ENCODE data around the gene NFASC. TPM values are rescaled to one million over a fixed set of nuclear protein-coding genes. Genes with fewer than 3 reads are reported as not detected.

The NFASC gene
- polyA plus RNA-seq, 3 donors, result 0.08 TPM; not detected in 2

DNA sequence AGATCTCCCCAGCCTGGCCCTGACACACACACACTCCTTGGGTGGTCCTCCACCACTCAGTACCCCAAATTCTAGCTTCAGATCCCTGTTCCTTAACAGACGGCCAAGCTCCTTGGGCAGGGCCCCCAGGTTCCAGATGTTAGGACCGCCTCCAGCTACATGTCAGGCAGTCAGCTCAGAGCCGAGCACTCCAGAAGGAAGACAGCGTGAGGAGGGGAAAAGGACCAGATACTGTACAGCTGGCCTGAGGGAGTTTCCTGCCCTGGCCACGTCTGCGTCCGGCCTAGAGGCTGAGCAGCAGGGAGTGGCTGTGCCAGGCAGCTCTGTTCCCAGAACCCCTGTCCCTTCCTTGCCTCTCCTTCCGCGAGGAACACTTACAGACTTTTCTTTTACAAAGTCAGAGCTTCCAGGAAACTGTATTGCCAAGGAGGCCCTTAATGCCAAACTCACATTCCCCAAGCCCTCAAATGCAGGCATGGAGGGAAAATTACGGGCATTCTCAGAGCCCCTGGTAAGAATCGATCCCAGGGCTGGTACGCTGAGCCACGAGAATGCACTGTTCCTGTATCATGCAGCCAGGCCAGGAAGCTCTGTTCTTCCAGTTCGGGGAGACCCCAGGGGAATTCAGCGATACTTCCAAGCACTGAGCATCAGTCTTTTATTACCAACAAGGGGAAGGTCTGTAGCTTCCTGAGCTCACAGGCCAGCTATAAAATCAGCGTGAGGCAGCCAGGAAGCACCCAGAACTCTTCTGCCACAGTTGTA, 127.1 kb downstream of the NFASC start:
- 96% methylated on average over 16 of the region's 16 CpGs for WGBS (ENCODE audit: insufficient coverage)
- H3K27me3 ChIP-seq (ENCODE audit: control insufficient read depth in 2 of 2, insufficient read depth in 2 of 2, low read length in 2 of 2), result no peaks in the 10 kb centered on the region
- H4K20me1 ChIP-seq (ENCODE audit: insufficient read depth, low read length), result no peaks in the 10 kb centered on the region
- H2AFZ ChIP-seq (ENCODE audit: insufficient read depth, low read depth, low read length, poor library complexity, severe bottlenecking), result no peak overlapping the region
- H3K4me2 ChIP-seq (replicated peaks; ENCODE audit: extremely low read depth, low read length, poor library complexity, severe bottlenecking), result no peak overlapping the region
- peaks cover 13% of the 10 kb centered on the region for H3K4me1 Mint-ChIP-seq
- H3K4me3 ChIP-seq (replicated peaks in 1 of 3; ENCODE audit: low read depth in 2 of 3, low read length in 3 of 3), result no peak overlapping the region
- intact Hi-C loops (cut with micrococcal nuclease), result no loop called here
- H3K9me3 Mint-ChIP-seq, result peaks cover 0 to 5% (median 2%) of the 10 kb centered on the region in 7 donors
- H3K27ac Mint-ChIP-seq, result peak overlapping the region in 1 of 7 donors; percentile 60
- peaks cover 4 to 8% of the 10 kb centered on the region in 2 donors for H3K4me1 ChIP-seq (ENCODE audit: control insufficient read depth in 1 of 2, insufficient read depth in 2 of 2, low read length in 2 of 2)
- no peaks in the 10 kb centered on the region for H3K9me3 ChIP-seq (replicated peaks in 1 of 2; ENCODE audit: control insufficient read depth in 1 of 2, insufficient read depth in 1 of 2, low read length in 2 of 2)
- TF ChIP-seq, protein P1, sequence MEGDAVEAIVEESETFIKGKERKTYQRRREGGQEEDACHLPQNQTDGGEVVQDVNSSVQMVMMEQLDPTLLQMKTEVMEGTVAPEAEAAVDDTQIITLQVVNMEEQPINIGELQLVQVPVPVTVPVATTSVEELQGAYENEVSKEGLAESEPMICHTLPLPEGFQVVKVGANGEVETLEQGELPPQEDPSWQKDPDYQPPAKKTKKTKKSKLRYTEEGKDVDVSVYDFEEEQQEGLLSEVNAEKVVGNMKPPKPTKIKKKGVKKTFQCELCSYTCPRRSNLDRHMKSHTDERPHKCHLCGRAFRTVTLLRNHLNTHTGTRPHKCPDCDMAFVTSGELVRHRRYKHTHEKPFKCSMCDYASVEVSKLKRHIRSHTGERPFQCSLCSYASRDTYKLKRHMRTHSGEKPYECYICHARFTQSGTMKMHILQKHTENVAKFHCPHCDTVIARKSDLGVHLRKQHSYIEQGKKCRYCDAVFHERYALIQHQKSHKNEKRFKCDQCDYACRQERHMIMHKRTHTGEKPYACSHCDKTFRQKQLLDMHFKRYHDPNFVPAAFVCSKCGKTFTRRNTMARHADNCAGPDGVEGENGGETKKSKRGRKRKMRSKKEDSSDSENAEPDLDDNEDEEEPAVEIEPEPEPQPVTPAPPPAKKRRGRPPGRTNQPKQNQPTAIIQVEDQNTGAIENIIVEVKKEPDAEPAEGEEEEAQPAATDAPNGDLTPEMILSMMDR (IDR thresholded peaks at IDR 0.05), result no peak
- H3K36me3 ChIP-seq (replicated peaks in 1 of 2; ENCODE audit: control insufficient read depth in 1 of 2, insufficient read depth in 2 of 2, low read length in 2 of 2), result no peaks in the 10 kb centered on the region
- no peaks in the 10 kb centered on the region for H3K79me2 ChIP-seq (ENCODE audit: insufficient read depth, low read length)
- H3K27ac ChIP-seq (ENCODE audit: low read depth in 1 of 2, low read length in 2 of 2), result no peak overlapping the region
- DNase-seq, result no peak
- H3K27me3 Mint-ChIP-seq (ENCODE audit: low read depth in 3 of 3), result peaks cover 2 to 3% (median 2%) of the 10 kb centered on the region in 3 donors
- H3K9ac ChIP-seq (ENCODE audit: insufficient read depth, low read length, poor library complexity, severe bottlenecking), result no peak overlapping the region
- no peak overlapping the region for H3K4me3 Mint-ChIP-seq
- peaks cover 0 to 4% of the 10 kb centered on the region in 2 donors for H3K36me3 Mint-ChIP-seq

DNA sequence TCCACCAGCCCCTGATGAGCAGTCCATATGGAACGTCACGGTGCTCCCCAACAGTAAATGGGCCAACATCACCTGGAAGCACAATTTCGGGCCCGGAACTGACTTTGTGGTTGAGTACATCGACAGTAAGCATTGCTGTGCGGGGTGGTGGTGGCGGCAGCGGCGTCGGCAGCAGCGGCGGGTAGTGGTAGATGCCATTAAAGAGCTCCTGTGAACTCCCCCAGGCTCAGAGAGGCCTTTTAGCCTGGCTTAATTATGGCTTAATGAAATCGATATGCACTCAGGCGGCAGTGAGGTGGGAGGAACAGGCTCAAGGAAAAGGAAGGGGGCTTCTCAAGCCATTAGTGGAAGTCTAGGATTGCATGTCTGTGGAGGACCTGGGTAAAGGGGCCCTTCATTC, 130.5 kb downstream of the NFASC start:
- no peak overlapping the region for H3K27ac ChIP-seq (ENCODE audit: low read depth in 1 of 2, low read length in 2 of 2)
- no peaks in the 10 kb centered on the region for H3K36me3 ChIP-seq (replicated peaks in 1 of 2; ENCODE audit: control insufficient read depth in 1 of 2, insufficient read depth in 2 of 2, low read length in 2 of 2)
- Mint-ChIP-seq H3K36me3 (no peaks in the 10 kb centered on the region), H3K9me3 (no peaks in the 10 kb centered on the region), H3K4me3 (no peak overlapping the region), H3K27me3 (ENCODE audit: low read depth in 3 of 3) (peaks cover 1 to 5% (median 2%) of the 10 kb centered on the region in 3 donors), H3K4me1 (no peaks in the 10 kb centered on the region), H3K27ac (no peak overlapping the region)
- H3K4me1 ChIP-seq (ENCODE audit: control insufficient read depth in 1 of 2, insufficient read depth in 2 of 2, low read length in 2 of 2), result no peaks in the 10 kb centered on the region
- TF ChIP-seq, protein P1 (IDR thresholded peaks at IDR 0.05), result no peak
- 97% methylated on average over 14 of the region's 14 CpGs for WGBS (ENCODE audit: insufficient coverage)
- no peaks in the 10 kb centered on the region for H3K9me3 ChIP-seq (replicated peaks in 1 of 2; ENCODE audit: control insufficient read depth in 1 of 2, insufficient read depth in 1 of 2, low read length in 2 of 2)
- intact Hi-C loops (cut with micrococcal nuclease), result no loop called here
- no peak overlapping the region for H3K4me3 ChIP-seq (replicated peaks in 1 of 3; ENCODE audit: low read depth in 2 of 3, low read length in 3 of 3)
- H3K79me2 ChIP-seq (ENCODE audit: insufficient read depth, low read length), result no peaks in the 10 kb centered on the region
- no peak for DNase-seq
- H3K27me3 ChIP-seq (ENCODE audit: control insufficient read depth in 2 of 2, insufficient read depth in 2 of 2, low read length in 2 of 2), result no peaks in the 10 kb centered on the region
- no peak overlapping the region for H3K4me2 ChIP-seq (replicated peaks; ENCODE audit: extremely low read depth, low read length, poor library complexity, severe bottlenecking)
- no peak overlapping the region for H2AFZ ChIP-seq (ENCODE audit: insufficient read depth, low read depth, low read length, poor library complexity, severe bottlenecking)
- no peaks in the 10 kb centered on the region for H4K20me1 ChIP-seq (ENCODE audit: insufficient read depth, low read length)
- no peak overlapping the region for H3K9ac ChIP-seq (ENCODE audit: insufficient read depth, low read length, poor library complexity, severe bottlenecking)

All from CD14-positive monocyte (primary cell).